ENCODE measurements around the gene MEX3D. TPM values are rescaled to one million over a fixed set of nuclear protein-coding genes. Genes with fewer than 3 reads are reported as not detected.

The MEX3D gene
- total RNA-seq, 1 donor, result 47.0 TPM

- Histone ChIP-seq H3K4me1 (ENCODE audit: insufficient read depth, low read length) (peaks cover 15% of the 10 kb centered on the region), H3K27me3 (ENCODE audit: insufficient read depth, low read length) (no peaks in the 10 kb centered on the region), H3K4me3 (ENCODE audit: insufficient read depth, low read length) (peak overlapping the region; percentile 96), H3K79me2 (ENCODE audit: insufficient read depth, low read length) (peaks cover 40% of the 10 kb centered on the region), H2AFZ (ENCODE audit: low read length) (peak overlapping the region; percentile 98), H4K20me1 (ENCODE audit: insufficient read depth, low read length) (peaks cover 19% of the 10 kb centered on the region), H3K36me3 (ENCODE audit: insufficient read depth, low read length) (peaks cover 2% of the 10 kb centered on the region), H3K4me2 (ENCODE audit: insufficient read depth, low read length) (peak overlapping the region; percentile 100), H3K27ac (ENCODE audit: low read depth, low read length) (peak overlapping the region; percentile 95), H3K9me3 (ENCODE audit: low read depth, low read length) (no peaks in the 10 kb centered on the region)
- no peak for TF ChIP-seq CTCF (IDR thresholded peaks at IDR 0.05; ENCODE audit: extremely low read depth, low read depth, low read length)
- DNase-seq (ENCODE audit: insufficient read length, low spot score, missing footprints), result peak; percentile 90
Measured at GRCh38 chr19:1606138-1606651, 38.1 kb upstream of the MEX3D start.

GRCh38 chr19:1605236-1606137 is 37.4 kb upstream of the MEX3D start, which contains the start of gene UQCR11:
Gene UQCR11, minus strand, starts transcription at chr19:1605462. Its CDS starts 53 bp downstream, at chr19:1605409.
- no peaks in the 10 kb centered on the region for H3K27me3 ChIP-seq (ENCODE audit: insufficient read depth, low read length)
- H3K4me2 ChIP-seq (ENCODE audit: insufficient read depth, low read length), result peak within 1 kb of the TSS; percentile 100
- no peaks in the 10 kb centered on the region for H3K36me3 ChIP-seq (ENCODE audit: insufficient read depth, low read length)
- peak within 1 kb of the TSS; percentile 98 for H2AFZ ChIP-seq (ENCODE audit: low read length)
- H3K27ac ChIP-seq (ENCODE audit: low read depth, low read length), result peak within 1 kb of the TSS; percentile 95
- H3K4me3 ChIP-seq (ENCODE audit: insufficient read depth, low read length), result peak within 1 kb of the TSS; percentile 96
- TF ChIP-seq CTCF (IDR thresholded peaks at IDR 0.05; ENCODE audit: extremely low read depth, low read depth, low read length), result peak; percentile 68
- H3K9me3 ChIP-seq (ENCODE audit: low read depth, low read length), result no peaks in the 10 kb centered on the region
- peak; percentile 100 for DNase-seq (ENCODE audit: insufficient read length, low spot score, missing footprints)
- H4K20me1 ChIP-seq (ENCODE audit: insufficient read depth, low read length), result peaks cover 21% of the 10 kb centered on the region
- H3K79me2 ChIP-seq (ENCODE audit: insufficient read depth, low read length), result peaks cover 46% of the 10 kb centered on the region
- H3K4me1 ChIP-seq (ENCODE audit: insufficient read depth, low read length), result peaks cover 15% of the 10 kb centered on the region

- Histone ChIP-seq H3K79me2 (ENCODE audit: insufficient read depth, low read length) (peaks cover 70% of the 10 kb centered on the region), H4K20me1 (ENCODE audit: insufficient read depth, low read length) (peaks cover 35% of the 10 kb centered on the region)
Measured at GRCh38 chr19:1602091-1602707, 34.1 kb upstream of the MEX3D start.

More at GRCh38 chr19:1602091-1602707, 34.1 kb upstream of the MEX3D start:
- peaks cover 19% of the 10 kb centered on the region for H3K36me3 ChIP-seq (ENCODE audit: insufficient read depth, low read length)
- no peaks in the 10 kb centered on the region for H3K9me3 ChIP-seq (ENCODE audit: low read depth, low read length)
- no peak overlapping the region for H3K4me3 ChIP-seq (ENCODE audit: insufficient read depth, low read length)
- H3K27me3 ChIP-seq (ENCODE audit: insufficient read depth, low read length), result no peaks in the 10 kb centered on the region
- DNase-seq (ENCODE audit: insufficient read length, low spot score, missing footprints), result no peak
- H2AFZ ChIP-seq (ENCODE audit: low read length), result no peak overlapping the region
- no peak for TF ChIP-seq CTCF (IDR thresholded peaks at IDR 0.05; ENCODE audit: extremely low read depth, low read depth, low read length)
- peaks cover 15% of the 10 kb centered on the region for H3K4me1 ChIP-seq (ENCODE audit: insufficient read depth, low read length)
- H3K4me2 ChIP-seq (ENCODE audit: insufficient read depth, low read length), result no peak overlapping the region
- no peak overlapping the region for H3K27ac ChIP-seq (ENCODE audit: low read depth, low read length)

Measured in osteoblast (primary cell).